Stomach (tissue), 9 donors: Measurements from ENCODE around the gene MRPL3. TPM values are rescaled to one million over a fixed set of nuclear protein-coding genes. Genes with fewer than 3 reads are reported as not detected.

Experiments used
- DNase-seq, 2 donors: peaks; one replicate each; pipeline versions ENCODE4 v3.0.0 to v3.0.0-alpha.2; 2013 to 2019
- H3K27ac ChIP-seq, 5 donors: fragments of 200-600 bp in 4 of 5; sonication (generic) in 4 of 5; one replicate each; pipeline ENCODE4 v1.5.1; 2013 to 2019; ENCODE audit warnings: mild to moderate bottlenecking in 1 of 5, moderate library complexity in 1 of 5
- H3K27me3 ChIP-seq, 3 donors: fragments of 200-600 bp; sonication (generic); one replicate each; pipeline ENCODE4 v1.5.1; 2017 to 2019; ENCODE audit warnings: mixed run types in 1 of 3
- H3K36me3 ChIP-seq, 4 donors: fragments of 200-600 bp; sonication (generic); 1 replicate in 3 of 4; 2 replicates in 1 of 4; pipeline ENCODE4 v1.5.1; 2016 to 2019
- H3K4me1 ChIP-seq, 4 donors: fragments of 200-600 bp; sonication (generic); one replicate each; pipeline ENCODE4 v1.5.1; 2016 to 2019
- H3K4me3 ChIP-seq, 4 donors: fragments of 200-600 bp; sonication (generic) in 3 of 4; one replicate each; pipeline ENCODE4 v1.5.1; 2016 to 2019; ENCODE audit warnings: mild to moderate bottlenecking in 1 of 4
- H3K9me3 ChIP-seq, 4 donors: fragments of 200-600 bp; sonication (generic); one replicate each; pipeline ENCODE4 v1.5.1; 2016 to 2019
- EP300 ChIP-seq: sonication (generic); formaldehyde crosslinking; IDR thresholded peaks from one replicate; pipeline ENCODE4 v1.6.1; 2017; ENCODE audit warnings: antibody characterized with exemption
- POLR2A ChIP-seq, 4 donors: fragments of 450-650 bp; IDR thresholded peaks; one replicate each; pipeline ENCODE4 v1.6.1; 2016; ENCODE audit warnings: antibody characterized with exemption in 4 of 4, control low read depth in 2 of 4, mild to moderate bottlenecking in 1 of 4, moderate library complexity in 1 of 4
- POLR2AphosphoS5 ChIP-seq, 3 donors: sonication (generic); formaldehyde crosslinking; IDR thresholded peaks; one replicate each; pipeline ENCODE4 v1.6.1; 2016; ENCODE audit warnings: antibody characterized with exemption in 3 of 3
- WGBS, 5 donors: extraction: QIAGEN DNeasy Blood & Tissue Kit in 3 of 5; methylation state at CpG; one replicate each; pipeline versions ENCODE4 v1.1.5 to v1.1.7; 2013 to 2018; 5-methylcytosine and 5-hydroxymethylcytosine counted together
- intact Hi-C: fragments of 100-400 bp; cut with DNase I; formaldehyde crosslinking; loops from one replicate; pipeline ENCODE4 v1.15.1; 2023; ENCODE audit warnings: low total_unique reads
- polyA plus RNA-seq, 3 donors: library from polyadenylated mRNA; stranded (reverse); fragments of 200-250 nt; gene quantifications; one replicate each; pipeline ENCODE4 v1.2.3, GENCODE V29; 2013
- total RNA-seq, 5 donors: library from RNA; depleted of rRNA; stranded (reverse); fragments of >200 nt; gene quantifications; one replicate each; pipeline versions ENCODE4 v1.1.0 to v1.2.3, GENCODE V29; 2014 to 2016
- TF ChIP-seq, protein P1 (sequence below), 7 experiments: fragments of 450-650 bp in 4 of 7; fragments of 200-600 bp in 3 of 7; sonication (generic) in 3 of 7; IDR thresholded peaks; one replicate each; pipeline ENCODE4 v1.5.1; 2016 to 2019; ENCODE audit warnings: antibody characterized with exemption in 7 of 7, control low read depth in 2 of 7, mild to moderate bottlenecking in 1 of 7
- donor health status: healthy with polysubstance abuse.
- donor health status: Bipolar disorder and iron deficiency.
- donor health status: healthy.

The MRPL3 gene
- total and polyA plus RNA-seq, 8 donors = 12.8 to 99.0 (median 63.2) TPM

DNA sequence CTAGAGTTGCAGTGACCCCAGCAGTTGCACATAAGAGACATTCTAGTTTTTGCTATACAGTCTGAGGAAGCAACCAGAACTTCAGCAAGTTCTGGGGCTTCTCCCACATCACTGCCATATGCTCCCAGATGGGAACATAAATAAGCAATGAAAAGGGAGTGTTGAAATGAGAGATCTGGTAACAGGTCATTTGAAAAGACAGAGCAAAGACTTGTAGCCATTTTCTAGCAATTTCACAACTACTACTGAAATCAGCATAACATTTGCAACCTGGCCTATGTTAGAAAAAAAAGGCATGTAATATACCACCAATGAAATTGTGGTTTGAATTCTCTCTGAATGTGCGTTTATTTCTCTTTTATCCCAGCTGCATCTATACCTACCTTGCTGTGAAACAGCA, 63.7 kb downstream of the MRPL3 start:
- no peak for TF ChIP-seq EP300
- TF ChIP-seq, protein P1, sequence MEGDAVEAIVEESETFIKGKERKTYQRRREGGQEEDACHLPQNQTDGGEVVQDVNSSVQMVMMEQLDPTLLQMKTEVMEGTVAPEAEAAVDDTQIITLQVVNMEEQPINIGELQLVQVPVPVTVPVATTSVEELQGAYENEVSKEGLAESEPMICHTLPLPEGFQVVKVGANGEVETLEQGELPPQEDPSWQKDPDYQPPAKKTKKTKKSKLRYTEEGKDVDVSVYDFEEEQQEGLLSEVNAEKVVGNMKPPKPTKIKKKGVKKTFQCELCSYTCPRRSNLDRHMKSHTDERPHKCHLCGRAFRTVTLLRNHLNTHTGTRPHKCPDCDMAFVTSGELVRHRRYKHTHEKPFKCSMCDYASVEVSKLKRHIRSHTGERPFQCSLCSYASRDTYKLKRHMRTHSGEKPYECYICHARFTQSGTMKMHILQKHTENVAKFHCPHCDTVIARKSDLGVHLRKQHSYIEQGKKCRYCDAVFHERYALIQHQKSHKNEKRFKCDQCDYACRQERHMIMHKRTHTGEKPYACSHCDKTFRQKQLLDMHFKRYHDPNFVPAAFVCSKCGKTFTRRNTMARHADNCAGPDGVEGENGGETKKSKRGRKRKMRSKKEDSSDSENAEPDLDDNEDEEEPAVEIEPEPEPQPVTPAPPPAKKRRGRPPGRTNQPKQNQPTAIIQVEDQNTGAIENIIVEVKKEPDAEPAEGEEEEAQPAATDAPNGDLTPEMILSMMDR (IDR thresholded peaks at IDR 0.05) = no peak
- no peak for TF ChIP-seq POLR2AphosphoS5 (IDR thresholded peaks at IDR 0.05)
- no peak for TF ChIP-seq POLR2A (IDR thresholded peaks at IDR 0.05)
- intact Hi-C loops = no loop called here

GRCh38 chr3:131435000-131435399, 67.8 kb downstream of the MRPL3 start:
- Histone ChIP-seq H3K27me3 (no peaks in the 10 kb centered on the region), H3K4me3 (no peak overlapping the region), H3K9me3 (no peaks in the 10 kb centered on the region), H3K4me1 (no peaks in the 10 kb centered on the region), H3K36me3 (no peaks in the 10 kb centered on the region), H3K27ac (no peak overlapping the region)
- TF ChIP-seq, protein P1 (IDR thresholded peaks at IDR 0.05) = no peak
- TF ChIP-seq POLR2A (IDR thresholded peaks at IDR 0.05) (no peak), EP300 (no peak), POLR2AphosphoS5 (IDR thresholded peaks at IDR 0.05) (no peak)
- intact Hi-C loops = no loop called here
- WGBS, 5 donors = 85 to 100% (median 97%) methylated on average over 1 of the region's 1 CpG
- DNase-seq = no peak

More for the DNA sequence above, 63.7 kb downstream of the MRPL3 start:
- H3K4me1 ChIP-seq = no peaks in the 10 kb centered on the region
- no peak for DNase-seq
- H3K4me3 ChIP-seq = no peak overlapping the region
- WGBS, 5 donors = 74 to 85% (median 79%) methylated on average over 1 of the region's 1 CpG
- no peak overlapping the region for H3K27ac ChIP-seq
- H3K27me3 ChIP-seq = no peaks in the 10 kb centered on the region
- H3K9me3 ChIP-seq = no peaks in the 10 kb centered on the region
- H3K36me3 ChIP-seq = no peaks in the 10 kb centered on the region

DNA sequence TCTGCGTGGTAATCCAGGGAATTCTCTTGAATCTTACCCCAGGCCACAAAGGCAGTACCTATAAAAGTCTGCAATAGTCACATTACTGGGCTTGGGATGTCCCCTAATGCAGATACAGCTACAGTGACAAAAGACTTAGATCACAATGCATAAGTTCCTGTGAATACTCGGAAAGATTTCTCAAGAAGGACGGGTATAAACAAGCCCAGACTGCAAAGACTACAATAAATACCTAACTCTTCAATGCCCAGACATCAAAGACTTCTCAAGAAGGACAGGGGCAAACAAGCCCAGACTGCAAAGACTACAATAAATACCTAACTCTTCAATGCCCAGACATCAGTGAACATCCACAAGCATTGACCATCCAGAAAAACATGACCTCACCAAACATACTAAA, 70.3 kb downstream of the MRPL3 start:
- no peaks in the 10 kb centered on the region for H3K36me3 ChIP-seq
- no peaks in the 10 kb centered on the region for H3K9me3 ChIP-seq
- H3K4me1 ChIP-seq = no peaks in the 10 kb centered on the region
- intact Hi-C loops = no loop called here
- WGBS, 5 donors = 74 to 85% (median 79%) methylated on average over 3 of the region's 3 CpGs
- no peak for DNase-seq
- TF ChIP-seq POLR2AphosphoS5 (IDR thresholded peaks at IDR 0.05) (no peak), EP300 (no peak), POLR2A (IDR thresholded peaks at IDR 0.05) (no peak)
- no peak overlapping the region for H3K4me3 ChIP-seq
- H3K27me3 ChIP-seq = no peaks in the 10 kb centered on the region
- no peak overlapping the region for H3K27ac ChIP-seq

GRCh38 chr3:131431754-131432153, 71.0 kb downstream of the MRPL3 start:
- Histone ChIP-seq H3K27ac (no peak overlapping the region), H3K4me3 (no peak overlapping the region), H3K36me3 (no peaks in the 10 kb centered on the region), H3K4me1 (no peaks in the 10 kb centered on the region), H3K9me3 (no peaks in the 10 kb centered on the region), H3K27me3 (no peaks in the 10 kb centered on the region)
- no peak for DNase-seq
- 64 to 83% (median 71%) methylated on average over 5 of the region's 5 CpGs for WGBS, 5 donors
- intact Hi-C loops = no loop called here
- TF ChIP-seq POLR2AphosphoS5 (IDR thresholded peaks at IDR 0.05) = no peak
- no peak for TF ChIP-seq EP300
- no peak for TF ChIP-seq POLR2A (IDR thresholded peaks at IDR 0.05)
- TF ChIP-seq, protein P1 (IDR thresholded peaks at IDR 0.05) = no peak

GRCh38 chr3:131427226-131427625, 75.5 kb downstream of the MRPL3 start:
- TF ChIP-seq, protein P1 (IDR thresholded peaks at IDR 0.05) = no peak
- no peak for TF ChIP-seq POLR2A (IDR thresholded peaks at IDR 0.05)
- no peak for TF ChIP-seq POLR2AphosphoS5 (IDR thresholded peaks at IDR 0.05)
- TF ChIP-seq EP300 = no peak
- Histone ChIP-seq H3K9me3 (no peaks in the 10 kb centered on the region), H3K36me3 (no peaks in the 10 kb centered on the region), H3K4me3 (no peak overlapping the region), H3K27me3 (no peaks in the 10 kb centered on the region), H3K4me1 (no peaks in the 10 kb centered on the region), H3K27ac (no peak overlapping the region)
- intact Hi-C loops = no loop called here
- 32 to 56% (median 39%) methylated on average over 2 of the region's 2 CpGs for WGBS, 5 donors
- no peak for DNase-seq
